IMR-90 (cell line): Measurements from ENCODE around the gene CEP135. TPM values are rescaled to one million over a fixed set of nuclear protein-coding genes. Genes with fewer than 3 reads are reported as not detected.

ENCODE experiments used
- ATAC-seq: fragments of 200-7000 bp; cut with Tn5 transposase; 2 replicates; pipeline ENCODE4 v1.9.1; 2020; ENCODE audit warnings: low read depth, mild to moderate bottlenecking, moderate library complexity
- BruUV-seq: library from RNA; stranded (reverse); fragments of 400-500 nt; replicated peaks from 2 replicates; lab custom pipeline; 2021; lab: Mats Ljungman, UMichigan
- CTCF ChIA-PET: fragments of 300-600 bp; formaldehyde crosslinking; extraction: SDS; loops from one replicate; lab custom pipeline; 2021; ENCODE audit warnings: antibody characterized with exemption; lab: Yijun Ruan, JAX
- POLR2A ChIA-PET: fragments of 300-600 bp; sonication (Branson Sonifier 250); formaldehyde crosslinking; loops from one replicate; lab custom pipeline; 2022; ENCODE audit warnings: antibody characterized with exemption; ENCODE audit not compliant: unreplicated experiment; lab: Charles Lee
- DNase-seq: peaks from one replicate; pipeline ENCODE4 v3.0.0; 2013
- H2AFZ ChIP-seq: replicated peaks from 2 replicates; pipeline ENCODE3; 2013; ENCODE audit warnings: low read length, mild to moderate bottlenecking; ENCODE audit not compliant: poor library complexity
- H2AK5ac ChIP-seq: 2 replicates; pipeline ENCODE4 v1.6.1; 2013; ENCODE audit warnings: low read depth, low read length, inconsistent platforms
- H2AK9ac ChIP-seq: replicated peaks from 2 replicates; pipeline ENCODE3; 2013; ENCODE audit warnings: mild to moderate bottlenecking, low read depth, low read length, moderate library complexity; ENCODE audit not compliant: poor library complexity
- H2BK120ac ChIP-seq: 2 replicates; pipeline ENCODE4 v1.6.1; 2013; ENCODE audit warnings: low read depth, low read length, inconsistent platforms
- H2BK15ac ChIP-seq: 3 replicates; pipeline ENCODE4 v1.6.1; 2013; ENCODE audit warnings: low read depth, low read length, inconsistent platforms
- H2BK20ac ChIP-seq: 2 replicates; pipeline ENCODE4 v1.6.1; 2013; ENCODE audit warnings: low read depth, mild to moderate bottlenecking, inconsistent platforms, low read length, moderate library complexity
- H2BK5ac ChIP-seq: 2 replicates; pipeline ENCODE4 v1.6.1; 2013; ENCODE audit warnings: mild to moderate bottlenecking, low read depth, low read length, inconsistent platforms; ENCODE audit not compliant: poor library complexity, severe bottlenecking
- H3K14ac ChIP-seq: replicated peaks from 2 replicates; pipeline ENCODE4 v1.6.1; 2013; ENCODE audit warnings: low read depth, low read length, inconsistent platforms
- H3K18ac ChIP-seq: 2 replicates; pipeline ENCODE4 v1.6.1; 2013; ENCODE audit warnings: low read depth, low read length, control low read depth
- H3K23ac ChIP-seq: 2 replicates; pipeline ENCODE4 v1.6.1; 2013; ENCODE audit warnings: low read depth, low read length, inconsistent platforms
- H3K27ac ChIP-seq: 2 replicates; pipeline ENCODE4 v1.5.1; 2013; ENCODE audit warnings: mild to moderate bottlenecking, control low read depth, low read length; ENCODE audit not compliant: insufficient read depth
- H3K27me3 ChIP-seq: 2 replicates; pipeline ENCODE4 v1.6.1; 2013; ENCODE audit warnings: low read length; ENCODE audit not compliant: control insufficient read depth, insufficient read depth
- H3K36me3 ChIP-seq: 2 replicates; pipeline ENCODE4 v1.6.1; 2013; ENCODE audit warnings: low read length, mixed read lengths; ENCODE audit not compliant: control insufficient read depth, insufficient read depth
- H3K4ac ChIP-seq: 2 replicates; pipeline ENCODE4 v1.6.1; 2013; ENCODE audit warnings: low read depth, low read length, inconsistent platforms
- H3K4me1 ChIP-seq: 2 replicates; pipeline ENCODE4 v1.6.1; 2013; ENCODE audit warnings: low read length, mixed read lengths; ENCODE audit not compliant: control insufficient read depth, insufficient read depth
- H3K4me2 ChIP-seq: 2 replicates; pipeline ENCODE4 v1.6.1; 2013; ENCODE audit warnings: low read depth, mild to moderate bottlenecking, control low read depth, low read length, moderate library complexity
- H3K4me3 ChIP-seq: 2 replicates; pipeline ENCODE4 v1.5.1; 2013; ENCODE audit warnings: low read depth, mild to moderate bottlenecking, control low read depth, low read length, moderate library complexity; ENCODE audit not compliant: insufficient read depth
- H3K56ac ChIP-seq: 2 replicates; pipeline ENCODE4 v1.6.1; 2013; ENCODE audit warnings: low read length, inconsistent platforms; ENCODE audit not compliant: insufficient read depth; ENCODE audit errors: extremely low read depth
- H3K79me1 ChIP-seq, 2 experiments: 2 replicates each; pipeline ENCODE4 v1.6.1; 2013; ENCODE audit warnings: low read length in 2 of 2, inconsistent platforms in 1 of 2, low read depth in 1 of 2
- H3K9ac ChIP-seq: 2 replicates; pipeline ENCODE4 v1.6.1; 2013; ENCODE audit warnings: low read depth, low read length, control low read depth
- H3K9me1 ChIP-seq: 2 replicates; pipeline ENCODE4 v1.6.1; 2013; ENCODE audit warnings: low read length, inconsistent platforms; ENCODE audit not compliant: insufficient read depth
- H3K9me3 ChIP-seq: 2 replicates; pipeline ENCODE4 v1.6.1; 2013; ENCODE audit warnings: low read length; ENCODE audit not compliant: control insufficient read depth, insufficient read depth
- H4K20me1 ChIP-seq: 2 replicates; pipeline ENCODE4 v1.6.1; 2013; ENCODE audit warnings: low read length, inconsistent platforms; ENCODE audit not compliant: insufficient read depth
- H4K5ac ChIP-seq: 2 replicates; pipeline ENCODE4 v1.6.1; 2013; ENCODE audit warnings: mild to moderate bottlenecking, low read depth, low read length, control low read depth
- H4K8ac ChIP-seq, 2 experiments: 2 replicates each; pipeline ENCODE4 v1.6.1; 2013; ENCODE audit warnings: low read depth in 2 of 2, low read length in 2 of 2, control low read depth in 1 of 2, inconsistent platforms in 1 of 2
- H4K91ac ChIP-seq: 2 replicates; pipeline ENCODE4 v1.6.1; 2013; ENCODE audit warnings: low read depth, low read length, inconsistent platforms; ENCODE audit not compliant: insufficient read depth
- CEBPB ChIP-seq: IDR thresholded peaks from 2 replicates; pipeline ENCODE4 v1.6.1; 2012; ENCODE audit warnings: low read depth, low read length, improper control_type of control experiment
- POLR2A ChIP-seq: IDR thresholded peaks from 2 replicates; pipeline ENCODE4 v1.6.1; 2012; ENCODE audit warnings: mild to moderate bottlenecking, low read depth, low read length
- WGBS, 2 experiments: methylation state at CpG; one replicate each; pipeline versions ENCODE4 v1.1.5 to v1.1.7; 2013; ENCODE audit warnings: missing lambda C conversion rate in 2 of 2; ENCODE audit not compliant: insufficient read length in 1 of 2; ENCODE audit errors: extremely low coverage in 2 of 2; 5-methylcytosine and 5-hydroxymethylcytosine counted together
- dilution Hi-C: fragments of 300-500 bp; cut with HindIII; formaldehyde crosslinking; loops from one replicate; pipeline ENCODE4 v1.14.3; 2018; ENCODE audit warnings: low sequenced_read_pairs; ENCODE audit not compliant: unreplicated experiment
- in situ Hi-C: fragments of 300-500 bp; cut with MboI; formaldehyde crosslinking; loops from 3 replicates; pipeline ENCODE4 v1.14.3; 2019; ENCODE audit warnings: low sequenced_read_pairs, inconsistent platforms, mixed read lengths
- intact Hi-C: fragments of 100-400 bp; cut with micrococcal nuclease; formaldehyde crosslinking; loops from 2 replicates; pipeline ENCODE4 v1.10.0; 2022
- polyA plus RNA-seq, 3 experiments: library from polyadenylated mRNA; depleted of rRNA; stranded (reverse); fragments of >200 nt; gene quantifications; 2 replicates each; pipeline ENCODE4 v1.2.3, GENCODE V29; 2012; ENCODE audit warnings: low replicate concordance in 1 of 3
- total RNA-seq: library from RNA; depleted of rRNA; stranded (reverse); fragments of >200 nt; gene quantifications from 2 replicates; pipeline ENCODE4 v1.2.3, GENCODE V29; 2012

Gene CEP135
- total and polyA plus RNA-seq, 2 of the 4 experiments (the other 2 are of a cell fraction) = 2.7 to 3.2 TPM

GRCh38 chr4:55910140-55910539 is 38.6 kb upstream of the CEP135 start:
- Histone ChIP-seq H3K56ac (no peak overlapping the region), H3K27ac (no peak overlapping the region), H2BK5ac (no peak overlapping the region), H3K9ac (no peak overlapping the region), H2BK120ac (no peak overlapping the region), H3K4me2 (peak overlapping the region; percentile 67; the same call in 1 of the 2 replicates), H3K14ac (no peak overlapping the region), H3K9me3 (no peaks in the 10 kb centered on the region), H4K91ac (no peak overlapping the region), H3K4me1 (peaks cover 4% of the 10 kb centered on the region; the same call in 1 of the 2 replicates), H3K4ac (no peak overlapping the region), H3K23ac (no peak overlapping the region), H4K20me1 (no peaks in the 10 kb centered on the region), H4K5ac (no peak overlapping the region), H3K18ac (no peak overlapping the region), H3K4me3 (no peak overlapping the region), H3K9me1 (no peaks in the 10 kb centered on the region), H2BK20ac (no peak overlapping the region), H2AK5ac (no peak overlapping the region), H2AK9ac (no peak overlapping the region), H2BK15ac (no peak overlapping the region), H3K36me3 (peaks cover 2% of the 10 kb centered on the region; the same call in 1 of the 2 replicates), H2AFZ (no peak overlapping the region), H3K27me3 (no peaks in the 10 kb centered on the region), H3K79me1 (no peaks in the 10 kb centered on the region), H4K8ac (no peak overlapping the region)
- ChIA-PET CTCF (interaction anchor here (0.5 kb wide), 1 partner anchor 609 kb away, joined by 5 read pairs; no protein-coding TSS in a partner anchor), POLR2A (no interaction called here)
- peak; percentile 59; the same call in 1 of the 2 replicates for TF ChIP-seq CEBPB
- no peak for TF ChIP-seq POLR2A
- dilution Hi-C loops = no loop called here
- in situ Hi-C loops = no loop called here
- intact Hi-C loops = no loop called here
- DNase-seq = peak; percentile 68
- peak; percentile 69 for ATAC-seq
- WGBS, 2 experiments = no CpG with 5 or more reads among the region's 1 CpG
- BruUV-seq = no TSS peak
